Activated T-cell treated with anti-CD3 and anti-CD28 coated beads, Interleukin-2, amount 50 U/mL, for 1 hour (primary cell): ENCODE data around the gene SMG7.

ENCODE experiments used
- DNase-seq: peaks from one replicate; pipeline ENCODE4 v3.0.0-alpha.2; 2020

SMG7 gene

DNA sequence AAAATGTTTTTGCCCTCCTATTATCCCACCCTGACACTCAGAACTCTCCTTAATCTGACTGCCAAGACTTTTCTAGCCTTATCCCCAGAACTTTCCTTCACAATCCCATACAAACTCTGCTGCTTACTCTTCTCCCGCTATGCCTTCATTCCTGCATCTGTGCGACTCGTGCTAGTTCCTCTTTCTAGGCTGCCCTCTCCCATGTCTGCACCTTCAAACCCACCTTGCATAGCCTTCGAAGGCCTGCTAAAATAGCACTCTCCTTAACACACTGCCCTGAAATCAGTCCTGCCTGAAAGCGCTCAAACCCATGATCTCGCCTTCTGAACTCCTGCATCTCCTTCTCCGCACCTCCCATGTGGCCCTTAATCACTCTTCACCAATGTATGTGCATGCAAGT is 120.4 kb downstream of the SMG7 start:
- DNase-seq = no peak

DNA sequence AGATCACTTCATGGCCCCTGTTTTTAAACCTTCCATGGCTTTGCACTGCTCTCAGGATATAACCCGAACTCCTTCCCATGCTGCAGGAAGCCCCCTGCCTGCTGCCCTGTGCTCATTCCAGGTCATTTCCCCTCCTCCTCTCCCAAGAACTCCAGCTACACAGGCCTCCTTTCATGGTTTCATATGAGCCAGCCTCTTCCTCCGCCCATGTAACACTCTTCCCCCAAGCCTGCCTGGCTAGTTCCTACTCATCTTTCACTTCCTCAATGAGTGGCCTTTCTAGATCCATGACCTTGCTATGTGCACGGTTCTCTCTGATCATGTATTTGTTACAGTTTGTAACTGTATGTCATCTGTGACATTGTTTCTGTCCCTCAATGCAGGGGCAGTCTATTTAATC is 121.1 kb downstream of the SMG7 start:
- DNase-seq = no peak

DNA sequence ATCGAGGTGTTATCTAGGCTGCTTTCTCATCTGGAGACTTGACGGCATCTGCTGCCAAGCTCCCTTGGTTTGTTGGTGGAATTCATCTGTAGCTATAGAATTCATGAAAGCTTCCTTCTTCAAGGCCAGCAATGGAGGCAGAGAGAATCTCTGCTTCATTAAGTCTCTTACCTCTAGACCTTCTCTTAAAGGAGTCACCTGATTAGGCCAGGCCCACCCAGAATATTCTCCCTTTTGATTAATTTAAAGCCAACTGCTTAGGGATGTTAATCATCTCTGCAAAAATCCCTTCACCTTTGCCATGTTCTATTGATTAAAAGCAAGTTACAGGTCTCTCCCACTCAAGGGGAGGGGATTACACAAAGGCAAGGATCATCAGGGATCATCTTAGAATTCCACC is 123.2 kb downstream of the SMG7 start:
- DNase-seq = no peak

DNA sequence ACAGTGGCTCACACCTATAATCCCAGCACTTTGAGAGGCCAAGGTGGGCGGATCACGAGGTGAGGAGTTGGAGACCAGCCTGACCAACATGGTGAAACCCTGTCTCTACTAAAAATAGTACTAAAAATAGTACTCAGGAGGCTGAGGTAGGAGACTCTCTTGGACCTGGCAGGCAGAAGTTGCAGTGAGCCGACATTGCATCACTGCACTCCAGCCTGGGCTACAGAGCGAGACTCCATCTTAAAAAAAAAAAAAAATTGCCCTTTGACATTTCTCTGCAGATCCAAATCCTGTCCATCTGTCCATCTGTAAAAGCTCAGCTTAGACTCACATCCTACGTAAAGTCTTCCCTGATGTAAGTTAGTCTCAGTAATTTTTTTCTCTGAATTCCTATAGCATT is 124.2 kb downstream of the SMG7 start:
- DNase-seq = no peak

DNA sequence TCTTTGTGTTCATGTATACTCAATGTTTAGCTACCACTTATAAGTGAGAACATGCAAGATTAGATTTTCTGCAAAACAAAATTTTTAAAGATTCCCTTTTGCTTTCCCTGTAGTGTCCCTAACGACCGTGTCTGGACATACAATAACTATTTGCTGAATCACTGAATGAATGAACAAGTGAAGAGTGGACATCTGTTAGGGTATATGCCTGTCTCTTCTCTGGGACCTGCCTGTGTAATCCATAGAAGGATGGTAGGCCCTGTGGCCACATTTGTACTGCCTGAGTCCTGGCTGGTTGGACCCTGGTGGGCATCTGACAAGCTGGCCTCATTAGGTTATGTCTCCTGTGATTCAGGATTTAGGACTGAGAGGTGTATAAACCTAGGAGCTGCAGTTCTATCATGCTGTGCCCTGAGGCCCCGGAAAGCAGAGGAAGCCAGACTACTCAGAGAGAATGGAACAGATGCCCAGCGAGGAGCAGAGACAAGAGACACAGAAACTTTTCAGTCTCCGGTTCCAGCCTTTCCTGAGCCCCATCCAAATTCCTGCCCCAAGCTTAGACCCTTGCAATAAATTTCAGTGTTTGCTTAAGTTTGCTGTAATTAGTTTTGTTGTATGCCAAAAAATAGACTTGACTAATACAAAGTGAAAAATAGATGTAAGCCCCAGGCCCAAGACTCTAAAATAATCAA is 125.5 kb downstream of the SMG7 start:
- no peak for DNase-seq

DNA sequence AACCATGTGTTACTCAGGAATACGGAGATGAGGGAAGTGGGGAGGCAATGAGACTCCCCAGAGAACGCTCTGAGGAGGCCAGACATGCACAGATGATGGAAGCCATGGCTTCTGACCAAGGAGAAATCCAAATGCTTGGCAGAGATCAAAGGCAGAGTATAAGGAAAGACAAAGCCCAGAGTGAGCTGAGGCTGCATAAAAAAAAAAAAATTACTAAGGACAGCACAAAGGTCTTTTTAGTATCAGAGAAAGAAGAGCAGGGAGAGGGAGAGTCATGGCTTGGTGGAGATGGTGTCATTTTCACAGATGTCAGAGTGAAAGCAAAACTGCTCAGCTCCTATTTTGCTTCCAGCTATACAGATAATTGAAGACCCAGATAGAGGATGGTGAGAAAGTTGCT is 126.1 kb downstream of the SMG7 start:
- no peak for DNase-seq

DNA sequence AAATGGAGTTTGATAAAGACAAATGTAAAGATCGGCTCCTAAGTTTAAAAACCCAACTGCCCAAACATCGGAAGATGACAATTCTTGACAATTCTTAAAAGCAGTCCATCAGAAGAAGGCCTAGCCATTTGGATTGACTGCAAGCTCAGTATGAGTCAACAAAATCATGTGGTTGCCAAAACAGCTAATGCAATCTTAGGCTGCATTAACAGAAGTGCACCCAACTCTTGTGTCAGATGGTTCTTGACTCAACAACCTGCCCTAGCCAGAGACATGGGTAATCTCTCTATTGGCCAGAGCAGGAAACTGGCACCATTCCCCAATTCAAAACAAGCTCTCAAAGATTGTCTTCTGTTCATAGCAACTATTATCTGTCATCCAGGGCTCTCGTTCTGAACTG is 127.8 kb downstream of the SMG7 start:
- no peak for DNase-seq

DNA sequence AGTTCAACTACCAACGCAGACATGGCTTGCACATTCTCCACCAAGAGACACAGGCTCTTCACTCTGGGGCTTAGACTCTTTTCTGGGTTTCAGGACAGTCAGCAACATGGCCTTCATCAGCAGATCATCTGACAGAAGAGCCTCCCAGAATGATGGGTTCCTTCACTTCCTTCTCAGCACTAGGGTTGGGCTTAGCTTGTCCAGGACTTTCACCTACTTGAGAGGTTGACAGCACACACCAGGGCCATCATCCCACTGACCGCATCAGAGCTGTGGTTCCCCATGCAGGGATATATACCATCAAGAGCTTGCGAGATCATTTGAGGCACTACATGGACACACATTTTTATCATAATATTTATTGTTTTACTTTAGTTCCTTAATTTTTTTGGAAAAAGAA is 128.3 kb downstream of the SMG7 start:
- DNase-seq = no peak

DNA sequence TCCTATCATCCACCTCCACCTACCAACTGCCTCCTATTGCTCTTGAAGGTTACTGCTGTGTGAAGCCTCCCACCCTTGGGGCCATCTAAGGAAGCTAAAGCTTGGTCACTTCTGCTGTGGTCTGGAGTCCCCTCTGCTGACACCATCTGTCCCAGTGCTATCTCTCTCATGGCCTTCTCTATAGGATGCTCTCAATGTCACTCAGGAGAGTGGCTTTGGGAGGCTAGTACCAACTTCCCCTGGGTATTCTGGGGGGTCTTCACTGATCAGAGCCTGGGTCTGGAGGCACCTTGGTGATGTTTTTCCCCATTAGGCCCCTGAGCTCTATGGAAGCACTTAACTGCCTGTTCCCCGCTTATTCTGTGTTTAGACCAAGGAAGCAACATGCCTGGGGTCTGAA is 130.2 kb downstream of the SMG7 start:
- DNase-seq = no peak
